ENCODE measurements around the gene C10orf90.

C10orf90 gene

GRCh38 chr10:126609566-126609965 is 60.9 kb downstream of the C10orf90 start:
- Histone ChIP-seq H3K27ac (ENCODE audit: low read depth, low read length) (no peak overlapping the region), H3K4me3 (ENCODE audit: low read depth, low read length) (no peak overlapping the region), H3K4me1 (ENCODE audit: control insufficient read depth, insufficient read depth, low read length) (no peaks in the 10 kb centered on the region), H3K9ac (ENCODE audit: low read length) (no peak overlapping the region), H3K36me3 (ENCODE audit: control insufficient read depth, insufficient read depth, low read length) (no peaks in the 10 kb centered on the region), H3K9me3 (ENCODE audit: control insufficient read depth, insufficient read depth, low read depth, low read length) (no peaks in the 10 kb centered on the region), H3K27me3 (ENCODE audit: control insufficient read depth, insufficient read depth, low read length) (no peaks in the 10 kb centered on the region)

DNA sequence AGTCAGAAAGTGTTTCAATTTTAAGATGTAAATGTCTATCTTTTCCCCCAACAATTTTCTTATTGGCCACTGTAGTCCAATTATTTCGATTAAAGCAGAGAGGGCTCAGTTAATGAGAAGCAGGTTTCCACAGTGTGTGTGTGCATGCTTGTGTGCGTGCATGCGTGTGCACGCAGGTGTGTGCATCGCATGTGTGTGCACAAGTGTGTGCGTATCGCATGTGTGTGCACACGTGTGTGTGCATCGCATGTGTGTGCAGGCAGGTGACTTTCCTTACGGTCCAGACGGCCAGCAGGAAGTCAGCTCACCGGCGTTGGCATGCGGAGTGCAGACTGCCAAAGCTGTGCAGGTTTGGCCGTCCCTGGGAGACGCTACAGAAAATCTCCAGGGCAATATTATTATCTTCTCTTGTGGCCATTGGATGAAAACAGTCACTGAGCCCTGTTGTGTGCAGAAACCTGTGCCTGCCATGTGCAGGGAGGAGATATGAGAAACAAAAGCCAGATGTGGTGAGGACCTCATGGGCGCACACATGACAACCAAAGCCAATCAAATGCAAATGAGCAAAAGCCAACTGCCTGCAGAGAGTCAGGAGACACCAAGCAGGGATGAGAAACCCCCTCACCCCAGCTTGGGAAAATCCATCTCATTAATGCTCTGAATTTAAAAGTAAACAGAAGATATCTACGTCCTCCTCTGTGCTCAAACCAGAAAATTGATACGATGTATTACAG is 70.4 kb downstream of the C10orf90 start:
- H3K4me3 ChIP-seq (ENCODE audit: low read depth, low read length), result no peak overlapping the region
- H3K9me3 ChIP-seq (ENCODE audit: control insufficient read depth, insufficient read depth, low read depth, low read length), result no peaks in the 10 kb centered on the region
- no peaks in the 10 kb centered on the region for H3K36me3 ChIP-seq (ENCODE audit: control insufficient read depth, insufficient read depth, low read length)
- no peaks in the 10 kb centered on the region for H3K27me3 ChIP-seq (ENCODE audit: control insufficient read depth, insufficient read depth, low read length)
- H3K9ac ChIP-seq (ENCODE audit: low read length), result no peak overlapping the region
- H3K4me1 ChIP-seq (ENCODE audit: control insufficient read depth, insufficient read depth, low read length), result peaks cover 7% of the 10 kb centered on the region
- no peak overlapping the region for H3K27ac ChIP-seq (ENCODE audit: low read depth, low read length)

DNA sequence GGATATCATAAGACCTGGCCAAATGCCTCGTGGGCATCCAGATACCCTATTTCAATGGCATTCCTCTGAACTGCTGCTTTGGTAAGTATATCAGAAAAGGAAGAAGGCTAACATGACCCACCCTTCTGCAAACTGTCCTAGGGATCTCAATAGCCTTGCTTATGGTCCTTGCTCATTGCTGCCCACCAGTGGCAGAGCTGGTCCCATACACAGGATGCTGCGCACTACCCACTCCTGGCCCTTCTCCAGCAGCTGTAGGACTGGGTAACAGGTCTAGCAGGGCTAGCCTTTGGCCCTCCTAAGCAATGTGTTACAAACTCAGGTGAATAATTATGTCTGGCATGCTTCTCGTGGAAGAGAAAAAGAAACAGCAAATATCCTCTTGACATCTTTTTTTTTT is 72.5 kb downstream of the C10orf90 start:
- H3K27ac ChIP-seq (ENCODE audit: low read depth, low read length), result no peak overlapping the region
- peaks cover 7% of the 10 kb centered on the region for H3K4me1 ChIP-seq (ENCODE audit: control insufficient read depth, insufficient read depth, low read length)
- no peaks in the 10 kb centered on the region for H3K36me3 ChIP-seq (ENCODE audit: control insufficient read depth, insufficient read depth, low read length)
- H3K27me3 ChIP-seq (ENCODE audit: control insufficient read depth, insufficient read depth, low read length), result no peaks in the 10 kb centered on the region
- H3K4me3 ChIP-seq (ENCODE audit: low read depth, low read length), result no peak overlapping the region
- H3K9ac ChIP-seq (ENCODE audit: low read length), result no peak overlapping the region
- no peaks in the 10 kb centered on the region for H3K9me3 ChIP-seq (ENCODE audit: control insufficient read depth, insufficient read depth, low read depth, low read length)

GRCh38 chr10:126597211-126597610 is 73.3 kb downstream of the C10orf90 start:
- H3K27ac ChIP-seq (ENCODE audit: low read depth, low read length), result no peak overlapping the region
- no peak overlapping the region for H3K9ac ChIP-seq (ENCODE audit: low read length)
- no peaks in the 10 kb centered on the region for H3K27me3 ChIP-seq (ENCODE audit: control insufficient read depth, insufficient read depth, low read length)
- no peaks in the 10 kb centered on the region for H3K36me3 ChIP-seq (ENCODE audit: control insufficient read depth, insufficient read depth, low read length)
- H3K4me1 ChIP-seq (ENCODE audit: control insufficient read depth, insufficient read depth, low read length), result peaks cover 7% of the 10 kb centered on the region
- no peak overlapping the region for H3K4me3 ChIP-seq (ENCODE audit: low read depth, low read length)
- H3K9me3 ChIP-seq (ENCODE audit: control insufficient read depth, insufficient read depth, low read depth, low read length), result no peaks in the 10 kb centered on the region

DNA sequence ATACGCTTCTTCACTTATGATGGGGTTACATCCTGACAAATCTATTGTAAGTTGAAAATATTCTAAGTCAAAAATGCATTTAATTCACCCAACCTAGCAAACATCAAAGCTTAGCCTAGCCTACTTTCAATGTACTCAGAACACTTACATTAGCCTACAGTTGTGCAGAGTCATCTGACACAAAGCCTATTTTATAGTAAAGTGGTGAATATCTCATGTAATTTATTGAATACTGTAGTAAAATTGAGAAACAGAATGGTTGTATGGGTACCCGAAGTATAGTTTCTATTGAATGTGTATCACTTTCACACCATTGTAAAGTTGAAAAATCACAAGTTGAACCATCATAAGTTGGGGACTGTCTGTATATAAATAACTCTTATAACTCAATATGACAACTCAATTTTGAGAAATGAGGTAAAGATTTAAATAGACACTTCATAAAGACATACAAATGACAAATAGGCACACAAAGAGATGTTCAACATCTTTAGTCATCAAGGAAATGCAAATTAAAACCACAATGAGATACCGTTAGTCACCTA is 73.9 kb downstream of the C10orf90 start:
- H3K27me3 ChIP-seq (ENCODE audit: control insufficient read depth, insufficient read depth, low read length), result no peaks in the 10 kb centered on the region
- H3K4me3 ChIP-seq (ENCODE audit: low read depth, low read length), result no peak overlapping the region
- H3K9ac ChIP-seq (ENCODE audit: low read length), result no peak overlapping the region
- H3K27ac ChIP-seq (ENCODE audit: low read depth, low read length), result no peak overlapping the region
- H3K9me3 ChIP-seq (ENCODE audit: control insufficient read depth, insufficient read depth, low read depth, low read length), result no peaks in the 10 kb centered on the region
- no peaks in the 10 kb centered on the region for H3K36me3 ChIP-seq (ENCODE audit: control insufficient read depth, insufficient read depth, low read length)
- H3K4me1 ChIP-seq (ENCODE audit: control insufficient read depth, insufficient read depth, low read length), result peaks cover 7% of the 10 kb centered on the region

DNA sequence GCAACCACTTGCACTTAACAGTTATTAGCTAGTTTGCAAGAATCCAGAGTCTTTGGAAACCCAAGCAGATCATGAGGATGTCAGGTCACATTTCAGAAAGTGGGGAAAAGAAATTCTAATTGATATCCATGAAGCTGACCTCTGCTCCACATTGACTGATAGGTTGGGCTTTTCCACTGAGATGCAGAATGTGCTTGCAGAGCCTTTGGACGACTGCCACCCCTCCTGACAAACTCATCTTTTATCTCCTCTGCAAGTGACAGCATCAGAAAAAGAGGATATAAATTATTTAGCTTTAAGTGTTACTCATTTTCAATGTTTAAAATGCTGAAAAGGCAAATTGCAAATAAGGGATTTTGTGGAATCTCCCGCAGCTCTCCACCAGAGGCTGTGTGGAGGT is 75.3 kb downstream of the C10orf90 start:
- Histone ChIP-seq H3K9ac (ENCODE audit: low read length) (no peak overlapping the region), H3K9me3 (ENCODE audit: control insufficient read depth, insufficient read depth, low read depth, low read length) (no peaks in the 10 kb centered on the region), H3K36me3 (ENCODE audit: control insufficient read depth, insufficient read depth, low read length) (no peaks in the 10 kb centered on the region), H3K27ac (ENCODE audit: low read depth, low read length) (no peak overlapping the region), H3K4me3 (ENCODE audit: low read depth, low read length) (no peak overlapping the region), H3K4me1 (ENCODE audit: control insufficient read depth, insufficient read depth, low read length) (peaks cover 4% of the 10 kb centered on the region), H3K27me3 (ENCODE audit: control insufficient read depth, insufficient read depth, low read length) (no peaks in the 10 kb centered on the region)

DNA sequence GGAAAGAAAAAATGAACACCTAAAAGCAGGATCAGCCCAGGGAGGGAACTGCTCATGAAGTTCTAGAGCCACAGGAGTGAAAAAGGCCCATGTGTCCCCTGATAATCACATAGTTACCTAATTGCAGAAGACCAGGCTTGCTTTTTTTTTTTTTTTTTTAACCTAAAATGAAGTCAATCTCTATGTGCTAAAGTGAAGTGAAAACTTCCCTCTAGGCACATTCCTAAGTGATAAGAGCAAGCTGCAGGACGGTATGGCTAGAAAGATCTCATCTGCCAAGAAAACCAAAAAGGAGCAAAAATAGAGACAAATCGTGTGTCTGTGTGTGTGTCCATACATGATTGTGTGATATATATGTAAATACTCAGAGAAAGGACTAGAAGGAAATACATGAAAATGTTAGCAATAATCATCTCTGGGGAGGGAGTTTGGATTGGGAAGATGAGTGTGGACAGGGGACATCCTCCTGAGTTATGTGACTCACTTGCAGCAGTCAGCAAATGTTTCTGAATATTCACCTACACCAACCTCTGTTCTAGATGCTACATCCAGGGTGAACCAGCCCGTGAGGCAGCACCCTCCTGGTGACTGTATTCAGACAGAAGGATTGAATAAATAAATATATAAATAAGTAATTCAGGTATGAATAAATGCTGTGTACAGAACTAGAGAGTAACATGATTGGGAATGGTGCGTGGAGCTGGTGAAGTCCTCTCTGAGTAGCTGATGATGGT is 76.4 kb downstream of the C10orf90 start:
- no peaks in the 10 kb centered on the region for H3K36me3 ChIP-seq (ENCODE audit: control insufficient read depth, insufficient read depth, low read length)
- no peak overlapping the region for H3K27ac ChIP-seq (ENCODE audit: low read depth, low read length)
- H3K4me1 ChIP-seq (ENCODE audit: control insufficient read depth, insufficient read depth, low read length), result no peaks in the 10 kb centered on the region
- H3K9ac ChIP-seq (ENCODE audit: low read length), result no peak overlapping the region
- H3K27me3 ChIP-seq (ENCODE audit: control insufficient read depth, insufficient read depth, low read length), result no peaks in the 10 kb centered on the region
- H3K4me3 ChIP-seq (ENCODE audit: low read depth, low read length), result no peak overlapping the region
- H3K9me3 ChIP-seq (ENCODE audit: control insufficient read depth, insufficient read depth, low read depth, low read length), result no peaks in the 10 kb centered on the region

- no peak overlapping the region for H3K27ac ChIP-seq (ENCODE audit: low read depth, low read length)
- H3K27me3 ChIP-seq (ENCODE audit: control insufficient read depth, insufficient read depth, low read length), result no peaks in the 10 kb centered on the region
- H3K4me1 ChIP-seq (ENCODE audit: control insufficient read depth, insufficient read depth, low read length), result no peaks in the 10 kb centered on the region
- H3K9ac ChIP-seq (ENCODE audit: low read length), result no peak overlapping the region
- H3K4me3 ChIP-seq (ENCODE audit: low read depth, low read length), result no peak overlapping the region
- no peaks in the 10 kb centered on the region for H3K9me3 ChIP-seq (ENCODE audit: control insufficient read depth, insufficient read depth, low read depth, low read length)
- no peaks in the 10 kb centered on the region for H3K36me3 ChIP-seq (ENCODE audit: control insufficient read depth, insufficient read depth, low read length)
Measured at GRCh38 chr10:126592901-126593300, 77.6 kb downstream of the C10orf90 start.

DNA sequence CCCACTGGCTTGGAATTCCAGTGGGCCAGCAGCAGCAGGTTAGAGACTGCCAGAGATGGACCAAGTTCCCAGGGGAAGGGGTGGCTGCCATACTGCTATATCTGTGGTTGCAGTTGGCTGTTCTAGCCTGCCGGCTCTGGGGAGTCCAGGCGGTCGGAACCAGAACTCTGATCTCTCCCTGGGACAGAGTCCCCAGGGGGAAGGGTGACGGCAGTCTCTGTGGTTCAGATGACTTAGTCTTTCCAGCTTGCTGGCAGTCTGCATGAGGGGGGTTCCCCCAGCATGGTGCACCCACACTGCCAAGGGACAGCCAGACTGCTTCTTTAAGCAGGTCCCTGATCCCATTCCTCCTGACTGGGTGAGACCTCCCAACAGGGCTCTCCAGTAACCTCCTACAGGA is 82.5 kb downstream of the C10orf90 start:
- Histone ChIP-seq H3K4me3 (ENCODE audit: low read depth, low read length) (no peak overlapping the region), H3K36me3 (ENCODE audit: control insufficient read depth, insufficient read depth, low read length) (no peaks in the 10 kb centered on the region), H3K9me3 (ENCODE audit: control insufficient read depth, insufficient read depth, low read depth, low read length) (no peaks in the 10 kb centered on the region), H3K27ac (ENCODE audit: low read depth, low read length) (no peak overlapping the region), H3K27me3 (ENCODE audit: control insufficient read depth, insufficient read depth, low read length) (no peaks in the 10 kb centered on the region), H3K9ac (ENCODE audit: low read length) (no peak overlapping the region), H3K4me1 (ENCODE audit: control insufficient read depth, insufficient read depth, low read length) (peaks cover 10% of the 10 kb centered on the region)

GRCh38 chr10:126586878-126587277 is 83.6 kb downstream of the C10orf90 start:
- no peaks in the 10 kb centered on the region for H3K9me3 ChIP-seq (ENCODE audit: control insufficient read depth, insufficient read depth, low read depth, low read length)
- no peaks in the 10 kb centered on the region for H3K36me3 ChIP-seq (ENCODE audit: control insufficient read depth, insufficient read depth, low read length)
- no peaks in the 10 kb centered on the region for H3K27me3 ChIP-seq (ENCODE audit: control insufficient read depth, insufficient read depth, low read length)

GRCh38 chr10:126586128-126586527 is 84.4 kb downstream of the C10orf90 start:
- H3K27ac ChIP-seq (ENCODE audit: low read depth, low read length), result no peak overlapping the region
- H3K9ac ChIP-seq (ENCODE audit: low read length), result no peak overlapping the region
- H3K36me3 ChIP-seq (ENCODE audit: control insufficient read depth, insufficient read depth, low read length), result no peaks in the 10 kb centered on the region
- peaks cover 10% of the 10 kb centered on the region for H3K4me1 ChIP-seq (ENCODE audit: control insufficient read depth, insufficient read depth, low read length)
- H3K9me3 ChIP-seq (ENCODE audit: control insufficient read depth, insufficient read depth, low read depth, low read length), result no peaks in the 10 kb centered on the region
- no peak overlapping the region for H3K4me3 ChIP-seq (ENCODE audit: low read depth, low read length)
- H3K27me3 ChIP-seq (ENCODE audit: control insufficient read depth, insufficient read depth, low read length), result no peaks in the 10 kb centered on the region

More at GRCh38 chr10:126586878-126587277, 83.6 kb downstream of the C10orf90 start:
- no peak overlapping the region for H3K4me3 ChIP-seq (ENCODE audit: low read depth, low read length)
- H3K9ac ChIP-seq (ENCODE audit: low read length), result no peak overlapping the region
- no peak overlapping the region for H3K27ac ChIP-seq (ENCODE audit: low read depth, low read length)
- peaks cover 10% of the 10 kb centered on the region for H3K4me1 ChIP-seq (ENCODE audit: control insufficient read depth, insufficient read depth, low read length)

Data from HUES6 (cell line).